A549 (cell line): Measurements from ENCODE around the gene ENO4. TPM values are rescaled to one million over a fixed set of nuclear protein-coding genes. Genes with fewer than 3 reads are reported as not detected.

Experiments used
- ATAC-seq, 2 experiments: fragments of 200-7000 bp in 1 of 2; fragments of >200 bp in 1 of 2; cut with Nextera tagmentation in 1 of 2; cut with Tn5 transposase in 1 of 2; 3 replicates each; pipeline versions ENCODE4 v1.8.0 to v1.9.1; 2018 to 2020; ENCODE audit warnings: mild to moderate bottlenecking in 1 of 2, moderate library complexity in 1 of 2
- CTCF ChIA-PET: fragments of 300-600 bp; sonication (Branson Sonifier 250); formaldehyde crosslinking; extraction: SDS; loops from one replicate; lab custom pipeline; 2021; ENCODE audit warnings: antibody characterized with exemption, inconsistent platforms; lab: Yijun Ruan, JAX
- POLR2A ChIA-PET: fragments of 350-600 bp; formaldehyde crosslinking; extraction: SDS; loops from one replicate; lab custom pipeline; 2021; ENCODE audit warnings: antibody characterized with exemption, inconsistent platforms; lab: Yijun Ruan, JAX
- DNase-seq, 2 experiments: peaks; one replicate each; pipeline versions ENCODE4 v3.0.0 to v3.0.0-alpha.2; 2011 to 2016; ENCODE audit warnings: low read depth in 1 of 2, low spot score in 1 of 2
- FAIRE-seq: peaks from 2 replicates; lab custom pipeline; 2011; peaks lifted over from hg19 to GRCh38; lab: Jason Lieb, UNC
- H3K27ac ChIP-seq, 2 experiments: fragments of >200 bp; sonication (Bioruptor Twin); formaldehyde crosslinking; 3 replicates each; pipeline ENCODE4 v1.5.1; 2016 to 2017
- H3K4me1 ChIP-seq: fragments of >200 bp; sonication (Bioruptor Twin); formaldehyde crosslinking; 3 replicates; pipeline ENCODE4 v1.6.1; 2016
- H3K4me2 ChIP-seq: fragments of >200 bp; sonication (Bioruptor Twin); formaldehyde crosslinking; 3 replicates; pipeline ENCODE4 v1.6.1; 2016
- H3K4me3 ChIP-seq: fragments of >200 bp; sonication (Bioruptor Twin); formaldehyde crosslinking; 3 replicates; pipeline ENCODE4 v1.5.1; 2016
- H3K9me3 ChIP-seq: fragments of >200 bp; sonication (Bioruptor Twin); formaldehyde crosslinking; 3 replicates; pipeline ENCODE4 v1.6.1; 2016
- BHLHE40 ChIP-seq: IDR thresholded peaks from 2 replicates; pipeline ENCODE4 v1.6.1; 2012; ENCODE audit warnings: low read depth, low read length, inconsistent platforms
- CBX8 ChIP-seq: fragments of 200-600 bp; sonication (generic); IDR thresholded peaks from 2 replicates; pipeline ENCODE4 v1.6.1; 2016
- CHD2 ChIP-seq: fragments of 150-350 bp; IDR thresholded peaks from 2 replicates; pipeline ENCODE4 v1.6.1; 2014; ENCODE audit warnings: low read length; ENCODE audit not compliant: partially characterized antibody
- CHD4 ChIP-seq: fragments of 200-600 bp; sonication (generic); IDR thresholded peaks from 2 replicates; pipeline ENCODE4 v1.6.1; 2016; ENCODE audit warnings: antibody characterized with exemption, mild to moderate bottlenecking, borderline replicate concordance
- EHMT2 ChIP-seq: fragments of 200-600 bp; sonication (generic); IDR thresholded peaks from 2 replicates; pipeline ENCODE4 v1.6.1; 2016; ENCODE audit warnings: antibody characterized with exemption, low read depth, mild to moderate bottlenecking, moderate library complexity
- EP300 ChIP-seq, 2 experiments: fragments of >200 bp; sonication (Bioruptor Twin); formaldehyde crosslinking; IDR thresholded peaks; 2 replicates in 1 of 2; 3 replicates in 1 of 2; pipeline ENCODE4 v1.6.1; 2016 to 2017
- FOSB ChIP-seq: fragments of 250-450 bp; sonication (Bioruptor Pico); IDR thresholded peaks from 2 replicates; pipeline ENCODE4 v1.5.0; 2020; ENCODE audit warnings: mild to moderate bottlenecking, moderate library complexity
- FOSL2 ChIP-seq, 2 experiments: fragments of 450-650 bp in 1 of 2; fragments of >200 bp in 1 of 2; sonication (Bioruptor Twin) in 1 of 2; formaldehyde crosslinking; IDR thresholded peaks; 2 replicates each; pipeline versions ENCODE4 v1.5.0 to v1.6.1; 2016 to 2020; ENCODE audit warnings: mild to moderate bottlenecking in 1 of 2, moderate library complexity in 1 of 2
- GATA3 ChIP-seq: IDR thresholded peaks from 2 replicates; pipeline ENCODE4 v1.6.1; 2012; ENCODE audit warnings: borderline replicate concordance
- HOXB13 ChIP-seq: fragments of 250-450 bp; sonication (Bioruptor Pico); IDR thresholded peaks from 2 replicates; pipeline ENCODE4 v1.5.0; 2020; ENCODE audit warnings: low read depth, mild to moderate bottlenecking, moderate library complexity
- HOXB5 ChIP-seq: fragments of 250-450 bp; sonication (Bioruptor Pico); IDR thresholded peaks from 2 replicates; pipeline ENCODE4 v1.5.0; 2020; ENCODE audit warnings: mild to moderate bottlenecking, moderate library complexity
- MYC ChIP-seq: IDR thresholded peaks from 2 replicates; pipeline ENCODE4 v1.6.1; 2012; ENCODE audit warnings: mild to moderate bottlenecking, inconsistent platforms, low read length, improper control_type of control experiment, borderline replicate concordance
- NFE2L2 ChIP-seq: fragments of 150-350 bp; conservative IDR thresholded peaks from 2 replicates; pipeline ENCODE4 v1.6.1; 2014; ENCODE audit warnings: low read length
- NPAS2 ChIP-seq: fragments of 250-450 bp; sonication (Bioruptor Pico); IDR thresholded peaks from 2 replicates; pipeline ENCODE4 v1.8.0; 2022; ENCODE audit warnings: mild to moderate bottlenecking, moderate library complexity, borderline replicate concordance
- PHF8 ChIP-seq: fragments of 200-600 bp; sonication (generic); IDR thresholded peaks from 2 replicates; pipeline ENCODE4 v1.6.1; 2016; ENCODE audit warnings: low read depth, mild to moderate bottlenecking, antibody characterized with exemption, moderate library complexity, borderline replicate concordance
- POLR2A ChIP-seq: IDR thresholded peaks from 2 replicates; pipeline ENCODE4 v1.6.1; 2012; ENCODE audit warnings: mild to moderate bottlenecking, low read length
- POLR2AphosphoS2 ChIP-seq: conservative IDR thresholded peaks from 2 replicates; pipeline ENCODE4 v1.6.1; 2012; ENCODE audit warnings: low read length, improper control_type of control experiment, inconsistent platforms
- RARB ChIP-seq: fragments of 250-450 bp; sonication (Bioruptor Pico); IDR thresholded peaks from 2 replicates; pipeline ENCODE4 v1.8.0; 2021; ENCODE audit warnings: mild to moderate bottlenecking, moderate library complexity
- TFCP2L1 ChIP-seq: fragments of 250-450 bp; sonication (Bioruptor Pico); IDR thresholded peaks from 2 replicates; pipeline ENCODE4 v1.5.0; 2021; ENCODE audit warnings: mild to moderate bottlenecking
- ZC3H11A ChIP-seq: fragments of 450-650 bp; IDR thresholded peaks from 2 replicates; pipeline ENCODE4 v1.6.1; 2014; ENCODE audit warnings: antibody characterized with exemption, mild to moderate bottlenecking
- ZSCAN20 ChIP-seq: fragments of 250-450 bp; sonication (Bioruptor Pico); IDR thresholded peaks from 2 replicates; pipeline ENCODE4 v1.8.0; 2022; ENCODE audit warnings: mild to moderate bottlenecking, moderate library complexity
- WGBS: methylation state at CpG from one replicate; pipeline ENCODE4 v1.1.6; 2017; ENCODE audit errors: missing lambda C conversion rate; 5-methylcytosine and 5-hydroxymethylcytosine counted together
- polyA plus RNA-seq, 4 experiments: library from polyadenylated mRNA; depleted of rRNA in 3 of 4; stranded (reverse); fragments of >200 nt; fragmentation: RNase III in 1 of 4; extraction: RNeasy Plus Mini Kit Qiagen cat#74134 plus additional on column Dnase treatment in 1 of 4; gene quantifications; 2 replicates in 3 of 4; 3 replicates in 1 of 4; pipeline ENCODE4 v1.2.3, GENCODE V29; 2011 to 2017
- TF ChIP-seq, protein P1 (sequence below): fragments of 450-650 bp; IDR thresholded peaks from 2 replicates; pipeline ENCODE4 v1.6.1; 2014; ENCODE audit warnings: antibody characterized with exemption
- TF ChIP-seq, protein P2 (sequence below): fragments of 150-350 bp; IDR thresholded peaks from 2 replicates; pipeline ENCODE4 v1.6.1; 2014; ENCODE audit warnings: low read depth, mild to moderate bottlenecking, low read length

ENO4 gene
- polyA plus RNA-seq, 2 of the 4 experiments (the other 2 are of a cell fraction), result 0.39 to 0.47 TPM

DNA sequence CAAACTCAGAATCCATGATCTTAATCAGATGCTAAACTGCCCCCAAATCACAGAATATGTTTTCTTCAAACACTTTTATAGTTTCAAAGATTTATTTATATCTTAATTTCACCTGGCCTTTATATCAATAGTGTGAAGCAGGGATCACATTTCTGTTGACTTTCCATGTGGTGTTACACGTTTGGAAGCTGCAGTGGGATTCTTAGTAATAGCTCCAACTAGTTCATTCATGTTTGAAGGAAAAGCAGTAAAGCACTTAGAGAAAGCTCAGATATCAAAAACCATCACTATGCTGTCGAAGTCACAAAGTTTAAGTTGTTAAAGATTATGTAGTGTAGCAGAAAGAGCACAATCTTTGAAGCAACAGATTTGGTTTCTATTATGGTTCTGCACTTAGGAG, 16.8 kb downstream of the ENO4 start:
- Histone ChIP-seq H3K4me1 (peaks cover 12% of the 10 kb centered on the region; the same call in 2 of the 3 replicates), H3K4me2 (no peak overlapping the region), H3K27ac (no peak overlapping the region), H3K9me3 (no peaks in the 10 kb centered on the region), H3K4me3 (no peak overlapping the region)
- ChIA-PET POLR2A (no interaction called here), CTCF (interaction anchor here (0.6 to 1.6 kb wide), 4 partner anchors 9 to 308 kb away, joined by 3 to 6 read pairs (median 3); no protein-coding TSS in a partner anchor)
- TF ChIP-seq FOSL2 (IDR thresholded peaks at IDR 0.05) (no peak), FOSL2 (CRISPR knock-in tag; IDR thresholded peaks at IDR 0.05) (no peak), GATA3 (no peak)
- WGBS, result 48% methylated on average over 2 of the region's 2 CpGs
- ATAC-seq (no peak), FAIRE-seq (no peak), DNase-seq (no peak)

DNA sequence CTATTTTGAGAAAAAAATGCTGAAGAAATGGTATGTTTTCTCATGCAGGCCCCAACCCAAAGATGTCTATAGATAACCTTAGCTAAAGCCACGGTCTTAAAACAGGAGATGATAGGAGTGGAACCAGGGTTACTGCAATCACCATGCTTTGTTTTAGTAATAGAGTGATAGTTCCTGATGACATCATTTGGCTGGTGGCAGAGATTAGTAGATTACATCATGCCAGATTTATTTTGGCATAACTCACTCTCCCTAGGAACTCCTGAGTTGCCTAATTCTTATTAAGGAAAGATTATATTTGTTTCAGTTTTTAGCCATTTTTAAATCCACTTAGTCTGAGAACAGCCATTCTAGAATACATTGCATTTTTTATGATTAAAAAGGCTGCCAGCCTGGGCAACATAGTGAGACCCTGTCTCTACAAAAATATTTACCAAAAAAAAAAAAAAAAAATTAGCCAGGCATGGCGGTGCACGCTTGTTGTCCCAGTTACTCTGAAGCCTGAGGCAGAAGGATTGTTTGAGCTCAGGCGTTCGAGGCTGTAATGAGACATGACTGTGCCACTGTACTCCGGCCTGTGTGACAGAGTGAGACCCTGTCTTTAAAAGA, 17.8 kb downstream of the ENO4 start:
- H3K4me2 ChIP-seq, result peak overlapping the region; percentile 20; the same call in 2 of the 3 replicates
- no peak overlapping the region for H3K4me3 ChIP-seq
- peak in 1 of 2 experiments; percentile 36; a peak in 2 of 6 replicates for ATAC-seq
- TF ChIP-seq BHLHE40 (no peak), HOXB5 (CRISPR knock-in tag) (no peak), EHMT2 (no peak), ZSCAN20 (CRISPR knock-in tag) (no peak), POLR2A (no peak), RARB (CRISPR knock-in tag) (no peak), CHD2 (no peak), TFCP2L1 (no peak)
- TF ChIP-seq, protein P1, sequence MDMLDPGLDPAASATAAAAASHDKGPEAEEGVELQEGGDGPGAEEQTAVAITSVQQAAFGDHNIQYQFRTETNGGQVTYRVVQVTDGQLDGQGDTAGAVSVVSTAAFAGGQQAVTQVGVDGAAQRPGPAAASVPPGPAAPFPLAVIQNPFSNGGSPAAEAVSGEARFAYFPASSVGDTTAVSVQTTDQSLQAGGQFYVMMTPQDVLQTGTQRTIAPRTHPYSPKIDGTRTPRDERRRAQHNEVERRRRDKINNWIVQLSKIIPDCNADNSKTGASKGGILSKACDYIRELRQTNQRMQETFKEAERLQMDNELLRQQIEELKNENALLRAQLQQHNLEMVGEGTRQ, result no peak
- TF ChIP-seq, protein P2, sequence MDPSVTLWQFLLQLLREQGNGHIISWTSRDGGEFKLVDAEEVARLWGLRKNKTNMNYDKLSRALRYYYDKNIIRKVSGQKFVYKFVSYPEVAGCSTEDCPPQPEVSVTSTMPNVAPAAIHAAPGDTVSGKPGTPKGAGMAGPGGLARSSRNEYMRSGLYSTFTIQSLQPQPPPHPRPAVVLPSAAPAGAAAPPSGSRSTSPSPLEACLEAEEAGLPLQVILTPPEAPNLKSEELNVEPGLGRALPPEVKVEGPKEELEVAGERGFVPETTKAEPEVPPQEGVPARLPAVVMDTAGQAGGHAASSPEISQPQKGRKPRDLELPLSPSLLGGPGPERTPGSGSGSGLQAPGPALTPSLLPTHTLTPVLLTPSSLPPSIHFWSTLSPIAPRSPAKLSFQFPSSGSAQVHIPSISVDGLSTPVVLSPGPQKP, result no peak
- TF ChIP-seq, all 56 proteins: peak for 0
- Histone ChIP-seq H3K27ac (no peak overlapping the region), H3K4me1 (peaks cover 13% of the 10 kb centered on the region; the same call in 2 of the 3 replicates), H3K9me3 (no peaks in the 10 kb centered on the region)
- no peak for DNase-seq
- CTCF ChIA-PET, result interaction anchor here (1.3 to 1.6 kb wide), 2 partner anchors 10 to 299 kb away, joined by 3 to 6 read pairs; no protein-coding TSS in a partner anchor
- 79% methylated on average over 6 of the region's 6 CpGs for WGBS
- POLR2A ChIA-PET, result no interaction called here
- FAIRE-seq, result no peak

DNA sequence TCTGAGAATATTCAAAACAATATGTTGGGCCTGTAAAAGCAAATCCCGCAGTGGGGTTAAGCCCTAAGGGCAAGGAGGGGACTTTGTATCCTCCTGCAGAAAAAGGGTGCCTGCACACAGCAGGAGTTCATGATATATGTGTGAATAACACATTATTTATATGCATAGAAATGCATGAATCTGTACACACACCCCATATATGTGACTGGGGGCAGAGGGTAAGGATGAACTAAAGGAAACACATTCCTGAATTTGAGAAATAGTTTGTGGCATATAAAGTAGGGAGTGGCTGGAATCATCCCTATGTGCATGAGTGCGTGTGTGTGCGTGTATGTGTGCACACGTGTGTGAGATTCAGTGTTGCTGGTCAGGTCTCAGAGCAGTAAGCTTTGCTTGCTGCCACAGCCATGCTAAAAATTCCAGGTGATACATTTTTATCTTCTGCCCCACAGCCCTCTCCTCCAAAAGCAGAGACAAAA, 18.9 kb downstream of the ENO4 start:
- WGBS, result 79% methylated on average over 4 of the region's 4 CpGs
- Histone ChIP-seq H3K9me3 (no peaks in the 10 kb centered on the region), H3K4me3 (no peak overlapping the region), H3K4me1 (peaks cover 13% of the 10 kb centered on the region; the same call in 2 of the 3 replicates), H3K27ac (no peak overlapping the region), H3K4me2 (no peak overlapping the region)
- DNase-seq, result no peak
- TF ChIP-seq POLR2AphosphoS2 (no peak), PHF8 (no peak), FOSB (CRISPR knock-in tag) (no peak), CBX8 (no peak), ZC3H11A (no peak), NFE2L2 (no peak), TFCP2L1 (no peak), EP300 (IDR thresholded peaks at IDR 0.05) (no peak), HOXB13 (CRISPR knock-in tag) (no peak), BHLHE40 (no peak), CHD4 (no peak), MYC (no peak), NPAS2 (CRISPR knock-in tag) (no peak)
- FAIRE-seq, result no peak
- POLR2A ChIA-PET, result no interaction called here
- ATAC-seq, result no peak
- CTCF ChIA-PET, result no interaction called here
